DMS 273 treated with DMSO at 0.1 percent for 48 hours (cell line): ENCODE results near the gene SEZ6L.

ENCODE experiments used
- DNase-seq: peaks from one replicate; lab custom pipeline; 2025; lab: John Stamatoyannopoulos, UW

Gene SEZ6L

GRCh38 chr22:26169315-26170111, at the start of gene SEZ6L:
TSS of gene SEZ6L (plus strand) at chr22:26169462. CDS start at chr22:26169670, 208 bp downstream.
- DNase-seq: no peak

DNA sequence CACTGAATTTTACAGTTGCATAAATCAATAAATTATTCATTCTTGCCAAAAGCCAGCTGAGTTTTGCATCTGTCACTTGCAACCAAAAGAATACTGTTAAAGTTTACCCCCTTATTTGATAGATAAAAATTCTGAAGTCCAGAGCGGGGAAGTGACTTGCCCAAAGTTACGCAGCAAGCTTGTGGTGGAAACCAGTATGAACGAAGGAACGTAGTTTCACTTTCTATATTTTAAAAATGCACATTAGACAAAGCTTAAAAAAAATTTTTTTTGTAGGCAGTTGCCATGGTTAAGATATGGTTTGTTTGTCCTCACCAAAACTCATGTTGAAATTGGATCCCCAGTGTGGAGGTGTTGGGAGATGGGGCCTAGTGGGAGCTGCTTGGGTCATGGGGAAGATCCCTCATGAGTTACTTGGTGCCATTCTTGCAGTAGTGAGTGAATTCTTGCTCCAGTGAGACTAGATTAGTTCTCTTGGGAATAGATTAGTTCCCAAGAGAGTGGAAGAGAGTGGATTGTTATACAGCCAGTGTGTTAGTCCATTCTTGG, 46.3 kb upstream of the SEZ6L start:
- no peak for DNase-seq

- no peak for DNase-seq
These were observed 44.1 kb upstream of the SEZ6L start for GRCh38 chr22:26124991-26125725.

GRCh38 chr22:26127126-26127525, 42.1 kb upstream of the SEZ6L start:
- DNase-seq: no peak

- no peak for DNase-seq
These were observed 41.7 kb upstream of the SEZ6L start for GRCh38 chr22:26127556-26127955.

GRCh38 chr22:26131589-26132154, 37.6 kb upstream of the SEZ6L start:
- no peak for DNase-seq

- no peak for DNase-seq
These were observed 34.5 kb upstream of the SEZ6L start for GRCh38 chr22:26134654-26135330.

GRCh38 chr22:26135806-26136205, 33.5 kb upstream of the SEZ6L start:
- no peak for DNase-seq

DNA sequence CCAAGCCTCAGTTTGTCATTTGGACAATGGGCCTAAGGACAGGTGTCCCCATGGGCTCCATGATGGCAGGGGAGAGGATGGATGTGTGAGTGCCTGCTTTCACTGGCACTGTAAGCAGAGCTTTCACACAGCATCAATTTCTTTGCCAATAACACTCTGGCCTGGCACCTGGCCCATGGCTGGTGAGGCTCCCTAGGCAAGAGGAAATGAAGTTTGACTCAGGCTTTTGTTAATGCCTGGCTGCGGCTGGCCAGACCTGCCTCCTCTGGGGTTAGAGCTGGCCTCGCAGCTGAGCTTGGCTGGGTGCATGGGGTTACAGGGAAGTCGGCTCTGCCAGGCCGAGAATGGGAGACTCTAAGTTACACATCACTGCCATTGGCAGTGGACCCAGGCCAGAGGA, 30.0 kb upstream of the SEZ6L start:
- DNase-seq: no peak

DNA sequence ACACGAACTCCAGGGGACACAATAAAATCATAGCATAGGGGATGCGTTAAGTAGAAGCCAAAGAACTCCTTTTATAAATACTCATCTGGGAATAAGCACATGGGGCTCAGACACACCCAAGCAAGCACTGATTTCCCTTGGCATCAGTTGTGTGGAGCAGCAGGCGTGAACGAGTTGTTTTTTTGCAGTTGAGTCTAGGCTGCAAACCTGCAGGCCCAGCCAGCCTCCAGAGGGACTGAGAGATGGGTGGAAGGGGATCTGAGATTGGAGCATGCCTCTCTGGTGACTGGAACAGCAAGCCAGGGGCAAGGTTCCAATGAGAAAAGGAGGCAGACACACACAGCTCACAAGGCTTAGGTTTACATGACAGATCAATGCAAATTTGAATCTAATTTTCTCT, 27.4 kb upstream of the SEZ6L start:
- DNase-seq: no peak

DNA sequence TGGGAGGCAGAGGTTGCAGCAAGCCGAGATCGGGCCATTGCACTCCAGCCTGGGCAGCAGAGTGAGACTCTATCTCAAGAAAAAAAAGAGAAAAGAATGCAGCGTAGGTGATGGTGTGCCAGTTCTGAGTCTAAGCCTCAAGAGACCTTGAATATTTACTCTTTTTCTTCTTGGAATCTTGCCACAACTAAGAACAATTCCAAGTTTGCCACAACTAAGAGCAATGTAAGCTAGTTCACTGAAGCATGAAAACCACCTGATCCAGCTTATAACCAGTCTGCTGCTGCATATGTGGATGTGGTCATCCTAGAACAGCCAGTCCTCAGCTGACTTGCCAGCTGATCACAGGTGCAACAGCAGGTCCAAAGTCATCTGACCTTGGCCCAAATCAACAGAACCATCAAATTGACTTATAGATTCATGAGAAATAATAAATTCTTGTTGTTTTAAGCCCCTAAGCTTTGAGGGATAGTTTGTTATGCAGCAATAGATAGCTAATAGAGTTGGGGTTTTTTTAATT, 25.4 kb upstream of the SEZ6L start:
- no peak for DNase-seq

DNA sequence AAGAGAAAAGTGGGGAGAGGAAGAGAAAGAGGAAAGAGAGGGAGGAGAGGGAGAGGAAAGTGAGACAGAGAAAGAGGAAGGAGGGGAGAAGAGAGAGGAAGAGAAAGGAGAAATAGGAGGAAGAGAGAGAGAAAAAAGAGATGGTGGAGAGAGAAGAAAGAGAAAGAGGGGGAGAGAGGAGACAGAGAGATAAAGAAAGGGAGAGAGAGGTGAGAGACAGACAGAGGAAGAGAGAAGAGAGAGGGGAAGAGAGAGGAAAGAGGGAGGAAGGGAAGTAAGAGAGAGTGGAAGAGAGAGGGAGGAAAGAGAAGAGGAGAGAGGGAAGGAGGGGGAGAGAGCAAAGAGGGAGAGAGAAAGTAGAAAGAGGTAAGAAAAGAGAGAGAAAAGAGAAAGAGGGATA, 9.4 kb upstream of the SEZ6L start:
- no peak for DNase-seq

DNA sequence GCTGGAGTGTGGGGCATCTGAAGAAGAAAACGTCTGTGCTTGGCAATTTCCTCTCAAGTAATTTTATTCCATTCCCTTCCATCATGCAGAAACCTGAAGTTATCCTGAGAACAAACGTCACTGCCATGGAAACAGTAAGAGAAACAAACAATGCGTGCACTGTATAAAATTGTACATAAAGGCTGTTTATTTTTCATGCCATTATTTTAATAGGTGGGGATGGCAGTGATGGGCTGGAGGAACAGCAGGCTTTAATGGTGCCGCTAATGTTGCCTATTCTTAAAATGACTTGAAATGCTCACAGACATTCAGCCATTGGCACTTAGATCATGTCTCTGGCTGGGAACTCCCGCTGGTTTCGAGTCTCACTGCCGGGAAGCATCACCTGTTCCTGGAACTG, 7.5 kb upstream of the SEZ6L start:
- no peak for DNase-seq

DNA sequence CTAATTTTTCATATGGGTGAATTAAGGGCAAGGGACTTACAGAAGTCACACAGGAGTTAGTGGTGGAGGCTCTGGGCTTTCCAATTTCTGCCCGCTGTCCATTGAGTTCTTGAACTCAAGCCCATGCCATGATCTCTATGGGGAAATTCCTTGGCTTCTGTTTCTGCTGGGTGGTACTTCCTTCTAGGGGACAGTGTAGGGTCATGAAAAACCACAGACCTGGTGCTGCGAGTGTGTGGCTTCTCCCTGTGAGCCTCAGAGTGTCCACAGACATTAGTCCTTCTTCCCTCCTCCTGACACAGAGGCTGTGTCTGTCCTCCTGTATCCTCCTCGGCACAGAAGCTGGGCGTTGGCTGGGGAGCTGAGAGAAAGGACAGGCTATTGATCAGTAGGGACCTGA, 6.3 kb upstream of the SEZ6L start:
- no peak for DNase-seq

- no peak for DNase-seq
These were observed 5.1 kb upstream of the SEZ6L start for GRCh38 chr22:26164174-26164573.

DNA sequence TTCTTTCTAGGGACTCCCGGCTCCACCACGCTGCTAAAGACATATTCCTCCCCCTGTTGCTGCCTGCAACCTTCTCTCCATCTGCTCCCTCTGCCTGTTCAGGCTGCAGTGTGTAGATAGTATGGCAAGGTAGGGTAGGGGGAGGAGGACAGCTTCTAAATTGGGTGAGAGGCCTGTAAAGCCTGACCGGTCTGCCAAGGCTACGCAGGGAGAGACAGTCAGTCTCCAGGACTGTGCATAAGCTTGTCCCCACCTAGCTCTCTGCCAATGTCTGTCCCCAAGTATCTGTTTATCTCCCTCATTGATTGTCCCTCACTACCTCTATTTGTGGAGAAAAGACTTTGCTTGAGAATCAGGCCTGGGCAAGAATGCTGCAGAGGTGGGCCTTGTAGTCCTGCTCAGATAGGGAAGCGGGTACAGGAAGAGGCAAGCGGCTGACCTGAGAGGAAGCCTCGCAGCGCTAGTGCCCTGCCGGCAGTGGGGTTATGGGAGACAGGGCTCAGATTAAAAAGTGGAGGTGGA, 871 bp upstream of the SEZ6L start:
- no peak for DNase-seq

GRCh38 chr22:26168939-26169314, 335 bp upstream of the SEZ6L start:
- DNase-seq: no peak

- DNase-seq: no peak
These were observed 840 bp downstream of the SEZ6L start for GRCh38 chr22:26170112-26170492.

DNA sequence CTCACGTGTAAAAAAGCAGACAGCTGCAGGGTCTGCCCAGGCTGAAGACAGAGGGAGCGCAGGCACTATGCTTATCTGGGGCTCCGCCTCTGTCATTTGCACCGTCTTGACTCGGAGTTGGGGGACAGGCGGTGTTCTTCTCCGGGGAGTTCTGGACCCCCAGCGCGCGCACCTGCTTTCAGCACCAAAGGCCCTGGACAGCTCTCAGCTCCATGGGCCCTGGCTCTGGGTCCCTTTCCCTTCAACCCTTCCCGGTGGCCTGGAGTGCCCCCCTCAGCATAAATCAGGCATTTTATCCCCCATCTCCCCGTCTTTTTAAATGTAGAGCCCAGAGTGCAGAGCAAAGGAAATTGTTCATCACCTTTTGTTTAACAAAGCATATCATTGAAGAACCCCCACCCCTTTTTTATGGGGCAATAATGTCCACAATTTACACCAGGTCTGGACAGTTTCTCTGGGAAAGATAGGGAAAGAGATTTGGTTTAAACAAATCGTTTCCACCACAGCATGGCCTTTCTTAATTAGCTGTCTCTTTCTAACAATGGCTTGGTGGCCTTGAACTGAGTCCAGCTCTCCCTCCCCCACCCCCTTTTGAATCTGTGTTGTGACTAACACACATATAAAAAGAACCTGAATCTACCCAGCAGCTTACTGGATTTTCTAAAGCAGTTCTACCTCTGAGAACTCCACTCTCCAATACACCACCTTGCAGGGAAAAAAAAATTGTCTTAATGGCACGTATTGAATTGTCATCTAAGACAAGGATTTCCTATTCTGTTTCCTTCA, 1.7 kb downstream of the SEZ6L start:
- DNase-seq: no peak

GRCh38 chr22:26172389-26172990, 3.2 kb downstream of the SEZ6L start:
- DNase-seq: no peak

DNA sequence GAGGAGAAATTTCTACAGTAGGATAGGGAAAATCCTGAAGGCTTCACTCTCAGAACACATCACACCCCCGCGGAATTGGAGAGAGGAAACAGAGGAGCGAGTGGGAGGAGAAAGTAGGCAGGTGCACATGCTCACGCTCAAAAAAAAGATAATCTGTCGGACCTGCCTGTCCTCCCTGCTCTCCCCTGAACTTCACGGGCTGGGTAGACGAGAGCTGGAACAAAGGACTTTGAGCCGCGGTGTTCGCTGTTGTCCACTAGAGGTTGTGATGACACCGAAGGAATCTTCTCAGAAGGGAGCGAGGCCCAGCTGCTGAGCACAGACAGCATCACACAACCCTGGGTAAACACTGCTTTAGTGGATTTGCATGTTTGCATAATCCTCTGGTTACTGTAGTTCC, 5.0 kb downstream of the SEZ6L start:
- DNase-seq: no peak
